Germinal center (tissue), 1 donor: ENCODE results near the gene PGBD5.

Source experiments
- DNase-seq: peaks from one replicate; pipeline ENCODE4 v3.0.0; 2012; ENCODE audit warnings: mixed read lengths, low spot score

Gene PGBD5

DNA sequence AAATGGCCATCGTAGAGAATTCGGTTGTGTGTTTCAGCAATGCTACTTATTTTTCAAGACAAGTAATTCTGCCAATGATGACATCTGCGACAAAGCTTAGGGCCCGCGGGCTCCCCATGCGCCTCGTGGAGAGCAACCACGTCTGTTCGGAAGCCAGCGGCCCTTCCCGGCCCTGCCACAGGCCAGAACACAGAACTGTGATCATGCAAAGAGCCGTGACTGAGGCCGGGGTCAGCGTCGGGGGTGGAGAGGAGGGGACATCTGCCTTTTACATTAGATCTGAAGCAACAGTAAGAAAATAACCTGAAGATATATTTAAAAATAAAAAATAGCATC is 103.7 kb downstream of the PGBD5 start:
- DNase-seq, result no peak

DNA sequence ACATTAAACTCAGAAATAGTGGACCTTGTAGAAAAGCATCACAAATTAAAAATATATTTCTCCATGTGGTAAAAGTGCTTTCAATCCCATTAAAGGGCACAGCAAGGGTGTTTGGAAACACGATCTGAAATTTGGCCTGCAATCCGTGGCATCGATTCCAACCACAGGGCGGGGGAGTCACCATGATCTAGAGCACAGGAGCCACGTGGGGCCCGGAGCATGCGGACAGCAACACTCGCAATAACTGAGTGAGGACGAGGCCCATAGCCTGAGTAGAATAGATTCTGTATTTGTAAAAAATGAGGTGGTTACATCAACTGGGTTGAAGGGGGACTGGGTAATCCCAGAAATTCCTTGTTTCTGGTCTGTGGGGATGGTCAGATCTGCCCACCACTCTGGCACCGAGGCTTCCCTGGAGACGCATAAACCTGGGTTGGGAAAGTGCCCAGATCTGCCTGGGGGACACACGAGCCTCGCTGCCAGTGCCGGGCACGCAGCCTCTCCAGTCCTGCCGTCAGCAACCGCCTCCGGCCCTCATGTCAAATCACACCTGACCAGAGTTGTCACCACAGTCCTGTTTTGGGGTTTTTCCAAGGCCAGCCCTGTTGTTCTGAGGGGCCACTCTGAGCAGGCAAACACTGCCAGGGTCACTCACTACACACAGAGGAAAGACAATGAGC is 104.3 kb downstream of the PGBD5 start:
- no peak for DNase-seq

DNA sequence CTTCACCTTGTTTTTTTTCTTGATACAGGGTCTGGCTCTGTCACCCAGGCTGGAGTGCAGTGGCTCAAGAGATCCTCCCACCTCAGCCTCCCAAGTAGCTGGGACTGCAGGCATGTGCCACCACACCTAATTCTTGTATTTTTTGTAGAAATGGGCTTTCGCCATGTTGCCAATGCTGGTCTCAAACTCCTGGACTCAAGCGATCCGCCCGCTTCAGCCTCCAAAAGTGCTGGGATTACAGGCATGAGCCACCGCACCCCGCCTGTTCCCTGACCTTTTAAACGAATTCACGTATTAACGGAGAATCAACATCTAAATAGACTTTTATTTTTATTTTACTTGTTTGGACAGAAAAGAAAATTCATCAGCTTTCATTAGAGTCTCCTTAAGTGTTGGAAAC is 104.8 kb downstream of the PGBD5 start:
- DNase-seq, result no peak

DNA sequence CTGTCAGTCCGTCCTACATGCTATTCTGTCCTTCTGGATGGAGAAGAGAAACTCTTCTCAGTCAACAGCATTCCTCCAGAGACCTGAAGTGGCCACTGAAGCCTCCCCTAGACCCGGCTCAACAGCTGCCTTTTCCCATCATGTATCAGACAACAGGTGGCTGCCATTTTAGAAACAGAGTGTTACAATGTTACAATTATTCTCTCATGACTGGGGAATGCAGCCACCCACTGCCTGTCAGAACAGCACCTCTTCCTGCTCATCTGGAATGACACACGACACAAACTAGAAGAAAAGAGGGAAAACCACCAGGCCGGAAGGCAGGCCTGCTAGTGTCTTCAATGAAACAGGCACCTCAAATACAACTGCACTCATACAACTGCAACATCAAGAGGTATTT is 105.3 kb downstream of the PGBD5 start:
- no peak for DNase-seq

DNA sequence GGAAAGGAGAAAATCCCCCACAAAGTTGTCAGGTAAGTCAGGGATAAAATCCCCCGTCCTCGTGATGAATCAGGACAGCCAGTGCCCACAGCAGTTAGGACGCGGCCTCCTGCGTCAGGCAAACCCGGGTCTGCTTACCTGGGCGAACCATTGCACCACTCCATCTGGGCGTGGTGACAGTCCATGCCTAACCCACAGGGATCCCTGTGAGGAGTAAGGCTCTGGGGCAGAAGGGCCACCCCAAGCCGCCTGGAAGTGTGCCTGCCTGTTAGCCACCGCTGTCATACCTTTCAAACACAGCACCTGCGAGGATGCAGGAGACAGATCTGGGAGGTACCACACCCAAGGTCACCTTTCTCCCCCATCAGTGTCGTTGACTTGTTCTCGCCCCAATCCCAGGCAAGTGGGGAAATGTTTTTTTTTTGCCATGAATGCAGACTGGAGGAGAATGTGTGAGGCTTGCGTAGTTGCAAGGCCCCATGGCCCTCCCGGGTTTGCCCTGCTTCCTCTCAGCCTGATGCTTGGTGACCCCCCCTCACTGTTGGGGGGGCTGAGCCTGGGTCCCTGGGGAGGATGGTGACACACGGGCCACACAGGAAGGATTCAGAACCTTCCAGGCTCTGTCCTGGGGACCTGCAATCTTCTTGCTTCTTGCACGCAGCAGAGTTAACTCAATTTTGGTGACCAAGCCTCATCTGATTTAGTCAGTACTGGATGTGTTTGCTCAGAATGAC is 107.0 kb downstream of the PGBD5 start:
- DNase-seq, result no peak

DNA sequence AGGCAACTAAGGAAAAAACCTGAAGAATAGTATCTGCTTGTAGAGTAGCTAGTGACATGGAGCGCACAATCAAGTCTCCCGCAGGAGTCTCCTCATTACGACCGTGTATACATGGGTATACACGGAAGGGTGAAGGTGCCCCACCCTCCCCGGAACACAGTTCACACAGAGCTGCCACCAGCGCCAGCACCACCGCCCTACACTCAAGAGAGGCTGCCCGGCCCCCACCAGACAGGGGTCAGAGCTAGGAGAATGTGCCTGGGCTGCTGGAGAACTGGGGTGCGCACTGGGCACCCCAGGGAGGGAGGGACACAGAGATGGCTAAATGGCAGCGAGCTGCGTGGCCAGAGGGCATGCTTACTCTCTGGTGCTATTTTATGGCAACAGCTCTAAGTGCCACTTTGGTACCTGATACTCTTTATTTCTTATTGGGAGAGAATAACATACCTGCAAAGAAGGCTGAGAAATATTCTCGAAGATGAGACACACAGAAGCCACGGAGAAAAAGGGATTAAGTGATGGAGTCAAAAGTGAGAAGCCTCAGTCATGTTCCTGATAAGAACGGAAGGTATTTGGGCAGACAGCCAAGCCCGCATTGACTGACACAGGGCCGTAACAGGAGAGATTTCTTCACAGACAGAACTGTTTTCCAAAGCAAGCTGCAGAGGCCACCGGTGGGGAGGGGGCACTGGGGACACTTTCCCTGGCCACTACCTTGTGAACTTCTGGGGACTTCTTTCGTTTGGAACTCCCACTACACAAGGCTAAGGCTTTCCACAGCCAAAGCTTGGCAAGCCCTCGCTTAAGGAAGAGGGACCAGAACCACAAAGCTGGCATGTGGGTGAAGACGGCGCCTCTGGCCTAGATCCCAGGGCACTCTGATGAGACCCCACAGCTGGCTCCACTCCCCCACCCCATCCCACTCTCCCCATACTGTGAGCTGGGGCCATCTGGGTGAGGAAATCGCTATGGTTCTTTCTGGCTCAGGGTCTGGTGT is 108.0 kb downstream of the PGBD5 start:
- no peak for DNase-seq

DNA sequence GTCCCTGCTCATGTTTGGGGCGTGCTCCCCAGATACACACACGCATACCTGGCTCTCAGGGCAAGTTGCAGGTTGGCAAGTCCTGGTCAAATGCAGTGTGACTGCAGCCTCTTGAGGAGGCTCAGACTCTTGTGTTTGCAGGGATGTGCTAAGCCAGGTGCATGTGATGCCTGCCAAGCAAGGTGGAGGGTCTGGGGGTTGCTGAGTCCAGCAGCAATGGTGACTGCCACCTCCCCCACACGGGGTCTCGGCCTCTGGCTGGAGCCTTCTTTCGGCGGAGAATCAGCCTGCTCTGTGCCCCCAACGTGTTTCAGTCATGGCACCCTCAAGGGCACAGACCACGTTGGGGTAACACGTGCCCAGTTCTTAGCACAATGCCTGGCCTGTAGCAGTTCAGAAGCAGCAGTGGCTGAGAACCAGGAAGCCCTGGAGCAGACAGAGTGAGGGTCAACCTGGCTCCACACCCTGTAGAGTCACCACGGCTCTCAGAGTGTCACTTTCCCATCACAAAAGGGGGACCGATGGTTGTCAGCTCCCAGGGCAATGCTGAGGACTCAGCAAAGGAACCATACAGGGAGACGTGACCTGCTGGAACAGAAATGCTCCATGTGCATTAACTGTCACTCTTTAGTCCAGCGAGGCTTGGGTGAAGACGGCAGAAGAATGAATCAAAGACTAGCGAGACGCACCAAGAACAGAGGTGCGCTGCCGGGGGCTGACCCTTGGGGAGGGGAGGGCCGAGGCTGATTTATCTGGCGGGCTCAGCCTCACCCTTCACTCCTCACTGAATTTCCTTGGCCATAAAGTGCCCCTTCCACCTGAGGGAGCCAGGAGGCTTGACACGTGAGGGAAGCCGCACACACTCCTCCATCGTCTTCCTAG is 109.0 kb downstream of the PGBD5 start:
- no peak for DNase-seq

DNA sequence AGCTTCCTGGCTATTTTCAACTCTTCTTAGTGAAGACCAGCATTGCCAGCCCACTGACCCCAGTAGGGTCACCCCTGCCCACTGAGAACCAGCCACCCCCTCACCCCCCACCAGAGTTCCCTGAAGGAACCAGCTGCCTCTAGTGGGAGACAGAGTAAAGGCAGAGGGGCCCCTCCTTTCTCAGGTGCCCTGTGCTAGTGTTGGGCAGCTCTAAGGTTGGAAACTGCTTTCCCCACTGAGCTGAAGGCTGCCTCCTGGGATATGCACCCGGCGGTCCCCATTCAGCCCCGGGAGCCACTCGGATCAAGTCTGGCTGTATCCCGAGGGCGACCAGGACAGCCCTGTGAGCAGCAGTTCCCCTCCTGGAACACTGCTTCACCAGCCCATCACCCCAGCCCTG is 111.0 kb downstream of the PGBD5 start:
- DNase-seq, result no peak

DNA sequence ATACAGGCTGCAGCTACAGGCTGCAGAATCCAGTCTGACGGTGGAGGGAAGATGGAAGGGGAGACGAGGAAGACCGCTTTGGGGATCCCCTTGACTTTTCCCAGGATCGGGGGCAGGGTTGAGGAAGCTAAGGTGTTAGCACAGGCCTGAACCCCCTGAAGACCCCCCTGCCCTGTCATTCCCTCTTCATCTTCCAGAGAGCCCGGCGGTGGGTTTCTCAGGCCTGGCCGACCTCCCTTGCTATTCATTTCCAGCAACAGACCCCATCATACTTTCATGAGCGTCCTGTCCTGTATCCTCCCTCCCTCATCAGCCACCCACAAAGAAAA is 112.0 kb downstream of the PGBD5 start:
- no peak for DNase-seq

DNA sequence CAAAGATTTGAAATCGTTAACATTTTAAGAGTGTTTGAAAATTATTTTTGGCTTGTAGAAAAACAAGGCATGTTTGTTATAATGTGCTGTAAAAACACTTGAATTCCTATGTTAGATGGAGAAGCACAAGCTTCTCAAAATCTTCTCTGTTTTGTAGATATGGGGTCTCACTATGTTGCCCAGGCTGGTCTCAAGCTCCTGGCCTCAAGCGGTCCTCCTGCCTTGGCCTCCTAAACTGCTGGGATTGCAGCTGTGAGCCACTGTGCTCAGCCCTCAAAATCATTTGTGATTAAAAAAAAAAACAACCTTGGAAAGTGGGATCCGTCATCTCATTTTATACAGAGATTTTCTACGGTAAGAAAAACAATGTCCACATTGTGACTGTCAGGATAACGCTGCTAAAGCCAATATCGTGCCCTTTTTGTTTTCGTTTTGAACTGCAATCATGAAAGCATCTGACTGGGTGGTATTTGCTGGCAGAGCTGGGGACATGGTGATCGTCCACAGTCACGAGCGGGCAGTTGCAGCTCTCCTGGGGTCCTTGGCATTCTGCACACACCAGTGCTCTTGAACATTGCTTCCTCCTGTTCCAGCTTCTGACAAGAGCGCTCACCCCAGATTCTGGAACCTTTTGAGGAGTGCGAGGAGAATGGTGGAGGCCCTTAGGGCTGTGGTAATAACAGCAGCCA is 112.5 kb downstream of the PGBD5 start:
- no peak for DNase-seq

DNA sequence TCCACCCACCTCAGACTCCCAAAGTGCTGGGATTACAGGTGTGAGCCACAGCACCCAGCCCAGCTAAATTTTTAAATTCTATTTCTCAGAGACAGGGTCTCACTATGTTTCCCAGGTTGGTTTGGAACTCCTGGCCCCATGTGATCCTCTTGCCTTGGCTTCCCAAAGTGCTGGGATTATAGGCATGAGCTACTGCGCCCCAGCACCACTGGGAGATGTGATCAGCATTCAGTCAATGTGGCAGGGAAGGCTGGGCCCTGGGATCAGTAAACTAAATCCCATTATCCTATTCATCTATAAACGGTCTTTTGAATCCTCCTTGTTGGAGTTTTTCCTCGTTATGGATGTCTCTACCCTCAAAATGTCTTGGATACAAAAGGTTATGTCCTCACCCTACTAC is 113.5 kb downstream of the PGBD5 start:
- no peak for DNase-seq

DNA sequence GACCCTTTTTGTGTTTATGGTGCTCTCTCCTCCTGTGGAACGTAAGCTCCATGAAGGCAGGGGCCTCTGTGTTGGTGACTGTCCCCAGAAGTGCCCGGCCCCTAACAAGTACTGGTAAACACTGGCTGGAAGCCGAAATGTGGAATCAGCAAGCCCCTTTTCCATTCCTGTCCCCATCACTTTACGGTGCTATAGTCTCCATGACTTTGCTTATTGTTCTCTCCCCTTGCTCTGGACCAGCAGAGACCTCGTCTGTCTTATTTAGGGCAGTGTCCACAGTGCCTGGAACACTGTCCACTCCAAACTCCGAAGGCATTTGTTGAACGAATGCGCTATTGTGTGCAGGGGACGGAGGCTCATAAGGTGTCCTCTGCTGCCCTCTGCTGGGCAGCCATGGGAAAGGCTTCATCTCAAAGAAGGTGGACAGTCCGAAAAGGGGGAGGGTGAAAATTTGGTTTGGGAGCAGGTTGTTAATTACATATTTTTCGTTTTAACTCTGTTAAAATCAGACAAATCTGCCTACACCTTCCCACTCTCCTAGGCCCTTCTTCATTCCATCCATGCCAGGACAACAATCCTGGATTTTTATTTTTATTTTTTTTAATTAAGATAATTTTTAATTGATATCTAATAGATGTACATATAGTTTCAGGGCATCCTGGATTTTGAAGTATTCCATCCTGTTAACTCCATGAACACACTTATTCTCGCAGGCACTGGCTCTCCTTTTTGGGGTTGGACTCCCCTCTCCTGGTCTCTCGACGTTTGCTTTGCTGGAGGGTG is 115.6 kb downstream of the PGBD5 start:
- DNase-seq, result peak; percentile 75

DNA sequence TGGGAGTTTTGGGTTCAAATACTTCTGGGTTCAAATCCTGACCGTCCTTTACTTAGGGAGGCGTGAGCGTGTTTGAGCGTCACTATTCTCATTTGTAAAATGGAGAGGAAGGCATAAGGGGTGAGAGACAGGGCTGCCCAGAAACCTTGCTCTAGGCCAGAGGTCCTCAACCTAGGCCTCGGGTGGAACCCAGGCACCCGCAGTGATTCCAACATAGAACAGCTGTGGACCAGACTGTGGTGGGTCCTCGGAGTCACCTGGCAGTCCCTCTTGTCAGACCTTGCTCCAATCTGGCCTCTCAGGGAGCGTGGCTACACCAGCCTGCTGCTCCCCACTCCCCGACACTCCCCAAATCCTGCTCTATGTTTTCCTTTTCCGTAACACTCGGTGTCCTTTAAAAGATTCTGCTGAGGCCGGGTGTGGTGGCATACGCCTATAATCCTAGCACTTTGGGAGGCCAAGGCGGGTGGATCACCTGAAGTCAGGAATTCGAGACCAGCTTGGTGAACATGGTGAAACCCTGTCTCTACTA is 116.4 kb downstream of the PGBD5 start:
- no peak for DNase-seq

DNA sequence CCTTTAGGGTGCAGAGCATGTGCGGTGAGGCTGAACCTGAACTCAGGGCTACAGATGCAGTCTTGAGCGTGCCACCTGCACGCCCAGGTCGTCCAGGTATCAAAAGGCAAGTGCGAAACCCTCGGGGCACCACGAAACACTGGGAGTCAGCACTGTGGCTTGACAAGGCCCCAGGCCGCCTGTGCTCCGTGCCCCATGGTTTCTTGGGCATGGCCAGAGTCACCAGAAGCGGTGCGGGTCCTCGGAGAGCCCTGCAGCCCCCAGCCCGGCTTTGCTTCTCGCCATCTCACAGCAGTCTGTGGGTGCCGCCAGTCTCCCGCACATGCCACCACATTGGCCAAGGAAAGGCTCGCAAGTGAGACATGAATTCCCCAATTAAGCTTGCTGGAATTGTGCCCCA is 117.3 kb downstream of the PGBD5 start:
- no peak for DNase-seq

DNA sequence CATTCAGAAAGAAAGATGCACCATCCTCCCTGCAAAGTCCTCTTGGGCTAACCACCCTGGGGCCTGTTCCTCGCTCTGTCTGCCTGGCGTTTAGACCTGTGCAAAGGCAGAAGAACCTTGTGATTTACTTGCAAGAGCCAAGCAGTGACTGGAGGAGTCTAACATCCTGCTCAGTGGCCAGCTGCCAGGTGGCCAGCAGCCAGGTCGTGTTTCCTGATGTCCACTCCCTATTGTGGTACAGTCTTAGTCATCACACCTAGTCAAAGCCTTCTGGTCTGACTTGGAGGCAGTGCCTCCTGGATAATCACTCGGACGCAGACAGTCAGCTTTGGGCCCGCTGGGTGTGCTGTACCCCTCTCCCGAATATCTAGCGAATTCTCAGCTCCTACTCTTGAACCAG is 118.1 kb downstream of the PGBD5 start:
- DNase-seq, result no peak

DNA sequence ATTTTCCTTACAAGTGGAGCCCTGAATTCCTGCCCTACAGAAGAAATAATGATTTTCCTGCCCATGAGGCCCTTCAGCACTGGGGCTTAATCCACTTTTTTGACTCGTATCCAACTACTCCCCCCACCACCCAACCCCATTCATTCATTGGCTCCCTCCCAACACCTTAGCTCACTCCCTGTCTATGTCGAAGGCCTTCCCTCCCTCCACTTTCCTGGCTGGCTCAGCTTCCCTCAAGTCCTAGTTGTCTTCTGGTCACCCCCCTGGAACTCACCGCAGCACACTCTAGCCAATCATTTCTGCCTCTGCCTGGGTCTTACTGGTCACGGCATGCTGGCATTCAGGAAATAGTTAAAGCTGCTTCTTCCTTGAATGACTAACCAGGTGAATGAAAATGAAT is 118.9 kb downstream of the PGBD5 start:
- DNase-seq, result no peak

DNA sequence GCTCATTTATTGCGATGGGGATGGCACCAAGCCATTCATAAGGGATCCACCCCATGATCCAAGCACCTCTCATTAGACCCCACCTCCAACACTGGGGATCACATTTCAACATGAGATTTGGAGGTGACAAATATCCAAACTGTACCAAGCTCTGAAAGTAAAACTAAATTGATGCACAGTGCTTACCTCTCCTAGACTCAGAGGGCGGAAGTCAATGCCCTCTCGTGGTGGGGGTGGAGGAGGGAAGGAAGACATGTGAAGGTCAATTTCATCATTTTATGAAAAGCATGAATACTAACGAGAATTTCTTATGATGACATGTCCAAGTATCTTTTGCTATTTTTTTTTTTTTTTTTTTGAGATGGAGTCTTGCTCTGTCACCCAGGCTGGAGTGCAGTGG is 120.0 kb downstream of the PGBD5 start:
- DNase-seq, result no peak

DNA sequence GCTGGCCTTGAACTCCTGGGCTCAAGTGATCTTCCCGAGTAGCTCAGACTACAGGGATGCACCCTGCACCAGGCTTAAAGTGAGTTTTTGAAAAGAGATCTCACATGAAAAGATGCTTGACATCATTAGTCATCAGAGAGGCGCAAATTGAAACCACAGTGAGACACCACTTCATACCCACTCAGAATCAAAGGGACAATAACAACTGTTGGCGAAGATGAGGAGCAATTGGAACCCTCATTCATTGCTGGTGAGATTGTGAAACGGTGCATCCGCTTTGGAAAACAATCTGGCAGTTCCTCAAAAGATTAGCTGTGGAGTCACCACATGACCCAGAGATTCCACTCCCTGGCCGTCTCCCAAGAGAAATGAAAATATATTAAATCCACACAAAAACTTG is 122.3 kb downstream of the PGBD5 start:
- DNase-seq, result no peak

DNA sequence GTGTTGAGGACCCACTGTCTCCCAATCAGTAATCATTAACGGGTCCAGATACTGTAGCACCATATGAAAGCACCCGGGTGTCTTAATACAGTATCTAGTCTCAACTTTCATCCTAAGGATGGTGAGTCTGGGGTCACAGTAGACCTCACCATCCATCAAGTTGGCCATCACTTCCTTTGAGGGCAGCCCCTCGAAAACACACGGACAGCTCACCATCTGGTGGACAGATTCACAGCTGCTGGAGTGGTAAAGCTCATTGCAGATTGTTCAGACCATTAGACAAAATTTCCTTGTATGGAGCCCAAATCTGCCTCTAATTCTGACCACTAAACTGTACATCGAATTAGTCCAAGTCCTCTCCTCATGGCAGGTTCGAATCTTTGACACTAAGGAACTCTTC is 123.1 kb downstream of the PGBD5 start:
- DNase-seq, result no peak

DNA sequence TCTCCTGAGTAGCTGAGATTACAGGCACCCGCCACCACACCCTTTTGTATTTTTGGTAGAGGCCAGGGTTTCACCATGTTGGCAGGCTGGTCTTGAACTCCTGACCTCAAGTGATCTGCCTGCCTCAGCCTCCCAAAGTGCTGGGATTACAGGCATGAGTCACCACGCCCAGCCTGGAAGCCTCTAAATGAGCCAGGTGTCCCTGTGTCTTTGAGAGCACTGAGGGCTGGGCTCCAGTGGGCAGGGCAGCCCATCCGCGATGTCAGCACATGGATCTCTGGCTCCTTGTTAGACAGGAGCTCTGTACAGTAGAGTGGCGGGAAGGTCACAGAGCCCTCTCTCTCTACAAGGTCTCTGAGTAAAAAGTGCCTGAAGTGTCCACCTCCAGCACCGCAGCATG is 124.3 kb downstream of the PGBD5 start:
- DNase-seq, result no peak
